ENCODE data around the gene CD63.

The CD63 gene

DNA sequence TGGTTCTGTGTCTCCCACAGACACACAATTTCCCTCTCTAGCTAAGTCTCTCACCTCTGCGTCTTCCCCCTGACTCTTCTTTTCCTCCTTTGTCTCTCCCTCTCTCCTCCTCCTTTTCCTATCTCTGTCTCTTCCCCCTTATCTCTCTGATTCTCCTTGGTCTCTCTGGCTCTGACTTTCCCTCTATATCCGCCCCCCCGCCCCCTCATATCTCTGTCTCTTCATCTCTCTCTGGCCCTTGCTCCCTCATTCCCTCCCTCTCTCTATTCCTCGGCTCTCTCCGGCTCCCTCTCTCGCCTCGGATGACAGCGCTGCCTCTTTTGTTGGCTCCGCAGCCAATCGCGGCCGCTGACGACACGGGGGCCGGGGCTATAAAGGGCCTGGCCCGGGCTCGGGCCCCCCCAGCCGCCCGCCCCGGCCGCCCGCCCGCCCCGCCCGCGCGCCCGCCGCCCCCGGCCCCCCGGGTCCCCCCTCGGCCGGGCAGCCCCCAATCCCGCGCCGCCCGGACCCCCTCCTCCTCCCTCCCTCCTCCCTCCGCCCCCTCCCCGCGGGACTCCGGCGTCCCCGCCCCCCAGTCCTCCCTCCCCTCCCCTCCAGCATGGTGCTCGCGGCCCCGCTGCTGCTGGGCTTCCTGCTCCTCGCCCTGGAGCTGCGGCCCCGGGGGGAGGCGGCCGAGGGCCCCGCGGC is 14.1 kb upstream of the CD63 start, which contains the start of gene GDF11:
GDF11 (plus strand) TSS at position 404 of the 687 bp plus-strand sequence; CDS start at position 599, 195 bp downstream.
- DNase-seq (ENCODE audit: insufficient read length, low spot score) (peak; percentile 74), FAIRE-seq (peak; percentile 38)
- TF ChIP-seq TAF1 (IDR thresholded peaks at IDR 0.05; ENCODE audit: low read depth, low read length) (no peak), POLR2A (IDR thresholded peaks at IDR 0.05; ENCODE audit: low read depth, low read length) (no peak), POU2F2 (IDR thresholded peaks at IDR 0.05; ENCODE audit: low read depth, low read length) (no peak), SPI1 (IDR thresholded peaks at IDR 0.05; ENCODE audit: low read depth, low read length) (no peak), PAX5 (IDR thresholded peaks at IDR 0.05; ENCODE audit: insufficient read depth, low read length, severe bottlenecking) (no peak), POLR2AphosphoS5 (IDR thresholded peaks at IDR 0.05; ENCODE audit: low read depth, low read length) (no peak)

DNA sequence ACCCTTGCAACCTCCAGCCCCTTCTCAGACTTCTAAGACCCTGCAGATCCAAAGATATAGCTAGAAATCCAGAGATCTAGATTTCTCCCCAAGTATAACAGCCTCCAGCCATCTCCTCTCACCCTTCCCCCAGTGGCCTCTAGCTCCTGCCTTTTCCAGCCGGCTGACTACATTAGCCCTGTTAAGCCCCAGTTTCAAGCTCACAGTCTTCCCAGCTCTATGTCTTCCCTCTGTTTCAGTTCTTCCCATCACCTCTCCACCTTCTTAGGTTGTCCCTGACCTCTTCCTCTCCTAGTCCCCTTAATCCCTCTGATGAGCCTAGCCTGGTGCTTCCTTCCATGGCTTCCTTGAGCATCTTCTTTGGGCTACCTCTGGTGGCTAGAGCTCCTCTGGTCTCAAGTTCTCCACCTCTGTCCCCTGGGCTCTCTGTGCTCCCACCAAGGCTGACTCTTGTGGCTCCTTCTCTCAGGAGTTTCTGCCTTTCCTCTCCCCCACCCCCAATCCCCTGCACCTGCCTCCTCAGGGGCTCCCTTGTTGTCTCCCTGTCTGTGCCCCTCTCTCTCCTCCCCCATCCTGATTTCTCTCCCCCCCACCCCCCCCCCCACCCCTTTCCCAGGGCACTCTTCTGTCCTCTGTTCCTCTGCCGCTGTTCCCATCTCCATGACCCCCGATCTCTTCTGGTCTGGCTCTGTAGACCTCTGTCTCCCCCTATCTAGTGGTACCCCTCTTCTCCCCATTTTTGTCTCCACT is 13.3 kb upstream of the CD63 start:
- no peak for DNase-seq (ENCODE audit: insufficient read length, low spot score)
- TF ChIP-seq POLR2AphosphoS5 (IDR thresholded peaks at IDR 0.05; ENCODE audit: low read depth, low read length) (no peak), TAF1 (IDR thresholded peaks at IDR 0.05; ENCODE audit: low read depth, low read length) (no peak), POU2F2 (IDR thresholded peaks at IDR 0.05; ENCODE audit: low read depth, low read length) (no peak), POLR2A (IDR thresholded peaks at IDR 0.05; ENCODE audit: low read depth, low read length) (no peak), SPI1 (IDR thresholded peaks at IDR 0.05; ENCODE audit: low read depth, low read length) (no peak), PAX5 (IDR thresholded peaks at IDR 0.05; ENCODE audit: insufficient read depth, low read length, severe bottlenecking) (no peak)
- no peak for FAIRE-seq

DNA sequence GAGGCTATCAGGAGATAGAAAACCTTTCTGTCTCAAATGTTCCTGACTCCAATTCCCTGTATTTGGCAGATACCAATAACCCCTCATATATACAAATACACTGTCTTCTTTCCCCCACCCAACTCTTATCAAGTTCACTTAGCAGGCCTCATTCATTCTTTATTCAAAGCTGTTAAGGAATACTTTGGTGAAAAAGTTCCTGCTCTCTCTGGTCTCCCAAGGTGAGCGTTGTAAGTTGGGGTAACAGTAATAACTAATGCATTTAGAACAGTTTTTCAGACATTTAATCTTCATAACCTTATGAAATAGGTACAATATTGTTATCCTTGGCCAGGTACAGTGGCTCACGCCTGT is 10.2 kb upstream of the CD63 start:
- DNase-seq (ENCODE audit: insufficient read length, low spot score) (no peak), FAIRE-seq (no peak)
- TF ChIP-seq TAF1 (IDR thresholded peaks at IDR 0.05; ENCODE audit: low read depth, low read length) (no peak), SPI1 (IDR thresholded peaks at IDR 0.05; ENCODE audit: low read depth, low read length) (no peak), POLR2A (IDR thresholded peaks at IDR 0.05; ENCODE audit: low read depth, low read length) (no peak), POLR2AphosphoS5 (IDR thresholded peaks at IDR 0.05; ENCODE audit: low read depth, low read length) (no peak), POU2F2 (IDR thresholded peaks at IDR 0.05; ENCODE audit: low read depth, low read length) (no peak), PAX5 (IDR thresholded peaks at IDR 0.05; ENCODE audit: insufficient read depth, low read length, severe bottlenecking) (no peak)

DNA sequence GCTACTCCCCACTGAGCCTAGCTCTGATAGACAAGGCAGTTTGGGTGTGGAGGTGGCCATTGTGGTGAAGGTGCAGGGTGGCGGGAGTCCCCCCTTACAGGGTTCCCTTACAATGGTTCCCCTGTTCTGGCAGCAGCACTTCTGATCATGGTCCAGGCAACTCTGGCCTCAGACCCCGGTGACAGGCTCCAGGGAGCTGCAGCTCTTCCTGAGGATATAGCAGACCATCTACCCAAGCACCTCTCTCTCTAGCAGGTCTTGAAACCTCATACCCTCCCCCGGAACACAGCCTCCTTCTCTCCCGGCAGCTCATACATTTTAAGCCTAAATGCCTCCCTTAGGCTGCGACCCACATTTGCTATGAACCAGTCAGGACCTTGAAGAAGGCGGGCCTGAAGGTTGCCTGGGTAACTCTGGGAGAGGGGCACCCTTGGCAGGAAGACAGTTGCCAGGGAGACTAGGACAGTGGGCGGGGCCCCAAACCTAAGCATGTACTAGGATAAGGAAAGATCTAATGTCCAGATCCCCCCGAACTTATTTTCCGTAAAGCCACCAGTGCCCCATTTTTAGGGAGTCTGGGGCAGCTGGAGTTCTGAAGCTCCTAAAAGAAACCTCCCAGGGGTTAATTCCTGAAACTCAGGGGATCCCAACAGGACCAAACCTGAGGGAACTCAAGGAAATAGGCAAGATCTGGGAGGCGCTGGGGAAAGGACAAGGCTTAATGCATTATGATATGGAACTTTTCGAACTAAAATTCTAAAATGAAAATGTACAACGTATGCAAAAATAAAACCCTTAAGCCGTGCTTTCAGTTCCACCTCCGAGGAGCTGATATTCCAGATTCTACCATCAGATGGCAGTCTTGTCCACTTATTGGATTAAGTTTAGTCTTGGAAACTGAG is 9.6 kb upstream of the CD63 start:
- peak; percentile 95 for FAIRE-seq
- TF ChIP-seq TAF1 (IDR thresholded peaks at IDR 0.05; ENCODE audit: low read depth, low read length) (0 out of 2 replicates have a peak, but pooled peaks have one; percentile 32), SPI1 (IDR thresholded peaks at IDR 0.05; ENCODE audit: low read depth, low read length) (peak; percentile 71), POLR2AphosphoS5 (IDR thresholded peaks at IDR 0.05; ENCODE audit: low read depth, low read length) (no peak), POU2F2 (IDR thresholded peaks at IDR 0.05; ENCODE audit: low read depth, low read length) (no peak)

DNA sequence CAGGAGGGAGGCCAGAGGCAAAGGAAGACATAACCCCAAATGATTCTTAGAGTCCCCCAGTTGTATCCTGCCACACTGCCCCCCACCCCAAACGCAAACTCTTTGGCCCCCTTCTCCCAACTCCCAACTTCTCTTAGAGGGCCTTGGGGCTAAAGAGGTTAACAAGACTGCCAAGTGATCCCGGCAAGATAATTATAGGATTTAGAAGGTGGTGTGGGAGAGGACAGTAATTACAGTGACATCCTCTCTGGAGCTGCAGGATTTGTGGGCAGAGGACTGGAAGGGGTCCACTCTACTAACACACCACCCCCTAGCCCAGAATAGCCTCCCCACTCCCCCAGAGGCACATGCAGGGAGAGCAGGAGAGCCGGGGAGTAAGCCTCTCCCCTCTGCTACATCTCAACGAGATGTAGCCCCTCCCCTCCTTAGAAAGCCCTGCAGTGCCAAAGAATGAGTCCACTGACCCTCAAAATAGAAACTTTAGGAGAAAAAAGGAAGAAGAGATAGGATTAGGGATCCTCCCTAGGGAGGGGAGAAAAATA is 8.8 kb upstream of the CD63 start:
- TF ChIP-seq POLR2AphosphoS5 (IDR thresholded peaks at IDR 0.05; ENCODE audit: low read depth, low read length), result no peak
- TF ChIP-seq POU2F2 (IDR thresholded peaks at IDR 0.05; ENCODE audit: low read depth, low read length), result no peak
- TF ChIP-seq SPI1 (IDR thresholded peaks at IDR 0.05; ENCODE audit: low read depth, low read length), result no peak
- no peak for TF ChIP-seq TAF1 (IDR thresholded peaks at IDR 0.05; ENCODE audit: low read depth, low read length)
- no peak for TF ChIP-seq PAX5 (IDR thresholded peaks at IDR 0.05; ENCODE audit: insufficient read depth, low read length, severe bottlenecking)
- no peak for TF ChIP-seq POLR2A (IDR thresholded peaks at IDR 0.05; ENCODE audit: low read depth, low read length)
- DNase-seq (ENCODE audit: insufficient read length, low spot score) (no peak), FAIRE-seq (no peak)

More for the DNA sequence above, 9.6 kb upstream of the CD63 start:
- no peak for DNase-seq (ENCODE audit: insufficient read length, low spot score)

DNA sequence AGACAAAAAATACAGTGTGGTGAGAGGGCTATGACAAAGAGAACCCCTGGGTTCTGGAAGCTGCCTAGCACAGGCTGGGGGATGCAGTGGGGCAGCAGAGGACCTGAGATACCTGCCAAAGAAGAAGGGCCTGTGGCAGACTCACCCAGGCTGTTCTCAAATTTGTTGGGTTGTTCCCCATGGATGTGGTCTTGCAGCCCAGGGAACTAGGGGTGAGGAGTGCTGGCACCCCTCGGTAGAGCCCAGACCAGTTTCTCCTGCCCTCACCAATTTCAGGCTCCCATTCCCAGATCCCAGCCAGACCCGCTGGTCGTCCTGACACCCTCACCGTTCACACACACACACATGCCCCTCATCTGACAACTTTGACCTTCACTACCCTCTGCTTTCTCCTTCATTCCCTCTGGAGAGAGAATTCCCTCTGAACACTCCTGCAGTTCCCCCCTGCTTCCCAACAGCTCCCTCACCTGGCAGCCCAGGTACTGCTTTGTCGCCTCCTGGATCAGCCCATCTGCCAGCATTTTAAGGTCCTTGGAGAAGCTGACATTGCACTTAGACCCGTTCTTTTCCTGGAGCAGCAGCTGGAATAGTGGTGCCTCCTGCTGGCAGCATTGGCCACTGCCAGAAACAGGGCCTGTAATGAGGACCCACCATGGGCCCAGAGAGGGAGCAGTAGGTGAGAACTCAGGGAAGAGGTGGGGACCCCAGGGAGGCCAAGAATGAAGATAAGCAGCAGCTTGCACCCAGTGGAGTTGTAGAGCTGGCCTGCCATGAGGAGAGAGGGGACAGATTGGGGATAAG is 8.2 kb upstream of the CD63 start:
- TF ChIP-seq SPI1 (IDR thresholded peaks at IDR 0.05; ENCODE audit: low read depth, low read length) (no peak), TAF1 (IDR thresholded peaks at IDR 0.05; ENCODE audit: low read depth, low read length) (no peak), POLR2AphosphoS5 (IDR thresholded peaks at IDR 0.05; ENCODE audit: low read depth, low read length) (no peak), PAX5 (IDR thresholded peaks at IDR 0.05; ENCODE audit: insufficient read depth, low read length, severe bottlenecking) (no peak), POU2F2 (IDR thresholded peaks at IDR 0.05; ENCODE audit: low read depth, low read length) (no peak), POLR2A (IDR thresholded peaks at IDR 0.05; ENCODE audit: low read depth, low read length) (no peak)
- FAIRE-seq (peak; percentile 66), DNase-seq (ENCODE audit: insufficient read length, low spot score) (no peak)

DNA sequence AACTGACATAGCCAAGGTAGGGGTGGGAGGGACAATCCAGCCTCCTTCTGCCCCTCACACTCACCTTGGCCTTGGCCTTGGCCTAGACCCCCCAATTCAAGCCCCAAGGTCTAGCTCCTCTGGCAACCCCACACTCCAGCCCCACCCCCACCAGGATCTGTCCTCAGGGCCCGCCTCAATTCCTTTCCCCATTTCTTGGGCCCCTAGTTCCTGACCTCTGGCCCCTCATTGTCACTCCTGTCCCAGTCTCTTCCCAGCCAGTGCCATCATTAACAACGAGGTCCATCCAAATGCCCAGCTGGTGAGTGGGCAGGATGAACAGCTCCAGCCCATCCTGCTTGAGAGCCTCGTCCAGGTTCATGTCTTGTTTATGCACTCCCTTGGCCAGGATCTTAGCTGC is 7.3 kb upstream of the CD63 start:
- FAIRE-seq (no peak), DNase-seq (ENCODE audit: insufficient read length, low spot score) (no peak)
- TF ChIP-seq TAF1 (IDR thresholded peaks at IDR 0.05; ENCODE audit: low read depth, low read length) (no peak), POLR2AphosphoS5 (IDR thresholded peaks at IDR 0.05; ENCODE audit: low read depth, low read length) (no peak), SPI1 (IDR thresholded peaks at IDR 0.05; ENCODE audit: low read depth, low read length) (no peak), PAX5 (IDR thresholded peaks at IDR 0.05; ENCODE audit: insufficient read depth, low read length, severe bottlenecking) (no peak), POLR2A (IDR thresholded peaks at IDR 0.05; ENCODE audit: low read depth, low read length) (no peak), POU2F2 (IDR thresholded peaks at IDR 0.05; ENCODE audit: low read depth, low read length) (no peak)

DNA sequence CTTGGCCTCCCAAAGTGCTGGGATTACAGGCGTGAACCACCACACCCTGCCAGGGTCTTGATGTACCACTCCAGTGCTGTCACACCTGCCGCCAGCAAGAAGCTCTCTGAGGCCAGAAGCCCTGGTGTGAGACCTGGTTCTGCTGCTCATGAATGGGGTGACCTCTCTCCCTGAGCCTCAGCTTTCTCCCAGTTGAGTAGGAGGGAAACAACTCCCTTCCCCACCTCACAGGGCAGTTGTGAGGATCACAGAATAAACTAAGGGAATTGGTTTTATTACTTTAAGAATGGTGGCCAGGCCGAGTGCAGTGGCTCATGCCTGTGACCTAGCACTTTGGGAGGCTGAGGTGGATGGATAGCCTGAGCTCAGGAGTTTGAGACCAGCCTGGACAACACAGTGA is 5.8 kb upstream of the CD63 start:
- no peak for DNase-seq (ENCODE audit: insufficient read length, low spot score)
- FAIRE-seq, result no peak
- TF ChIP-seq PAX5 (IDR thresholded peaks at IDR 0.05; ENCODE audit: insufficient read depth, low read length, severe bottlenecking), result no peak
- no peak for TF ChIP-seq POLR2AphosphoS5 (IDR thresholded peaks at IDR 0.05; ENCODE audit: low read depth, low read length)
- no peak for TF ChIP-seq POU2F2 (IDR thresholded peaks at IDR 0.05; ENCODE audit: low read depth, low read length)
- TF ChIP-seq TAF1 (IDR thresholded peaks at IDR 0.05; ENCODE audit: low read depth, low read length), result no peak
- no peak for TF ChIP-seq POLR2A (IDR thresholded peaks at IDR 0.05; ENCODE audit: low read depth, low read length)
- TF ChIP-seq SPI1 (IDR thresholded peaks at IDR 0.05; ENCODE audit: low read depth, low read length), result no peak

Data from GM12891 (cell line).